NCI-H146 treated with DMSO at 0.1 percent for 48 hours (cell line): Measurements from ENCODE around the gene GRM7.

ENCODE experiments used
- DNase-seq: peaks from one replicate; lab custom pipeline; 2025; ENCODE audit not compliant: unreplicated experiment; lab: John Stamatoyannopoulos, UW

Gene GRM7

DNA sequence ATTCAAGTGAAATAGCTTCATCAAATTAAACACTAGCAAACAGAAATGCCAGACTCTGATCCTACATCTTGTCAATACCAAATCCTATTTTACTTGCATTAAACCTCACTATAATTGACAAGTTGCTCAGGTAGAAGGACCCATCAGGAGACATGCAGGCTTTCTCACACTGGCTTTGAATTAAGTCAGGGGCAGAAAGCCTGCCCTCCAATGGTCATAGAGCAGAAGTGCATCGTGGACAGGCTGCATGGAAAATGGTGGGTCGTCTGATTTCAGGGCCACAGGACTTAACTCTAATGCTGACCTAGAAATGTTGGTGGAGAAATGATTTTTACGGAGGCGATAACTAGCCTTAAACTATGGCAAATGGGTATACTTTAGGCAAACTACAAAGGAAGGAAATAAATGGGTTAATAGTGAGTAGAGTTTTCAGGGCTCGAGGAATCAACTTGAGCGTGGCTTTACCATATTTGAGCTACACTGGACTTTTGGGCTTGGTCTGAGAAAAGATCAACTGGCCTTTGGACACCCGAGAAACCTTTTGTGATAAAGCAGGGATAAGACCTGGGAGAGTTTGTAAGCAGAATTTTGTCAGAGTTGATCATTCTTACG lies 283.9 kb downstream of the GRM7 start:
- DNase-seq, result no peak

DNA sequence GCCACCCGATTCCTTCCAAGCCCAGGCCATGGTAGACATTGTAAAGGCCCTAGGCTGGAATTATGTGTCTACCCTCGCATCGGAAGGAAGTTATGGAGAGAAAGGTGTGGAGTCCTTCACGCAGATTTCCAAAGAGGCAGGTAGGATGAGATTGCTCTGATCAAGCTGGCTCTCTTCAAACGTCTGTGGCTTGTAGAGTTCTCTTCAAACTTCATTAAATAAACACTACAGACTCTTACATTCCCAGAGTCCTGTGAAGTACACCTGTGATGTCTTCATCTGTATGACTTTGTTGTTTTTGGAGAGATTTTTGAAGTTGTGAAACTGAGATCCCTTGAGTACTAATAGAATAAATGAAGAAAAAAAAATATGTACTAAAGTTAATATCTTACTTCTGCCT lies 285.6 kb downstream of the GRM7 start:
- DNase-seq, result no peak

DNA sequence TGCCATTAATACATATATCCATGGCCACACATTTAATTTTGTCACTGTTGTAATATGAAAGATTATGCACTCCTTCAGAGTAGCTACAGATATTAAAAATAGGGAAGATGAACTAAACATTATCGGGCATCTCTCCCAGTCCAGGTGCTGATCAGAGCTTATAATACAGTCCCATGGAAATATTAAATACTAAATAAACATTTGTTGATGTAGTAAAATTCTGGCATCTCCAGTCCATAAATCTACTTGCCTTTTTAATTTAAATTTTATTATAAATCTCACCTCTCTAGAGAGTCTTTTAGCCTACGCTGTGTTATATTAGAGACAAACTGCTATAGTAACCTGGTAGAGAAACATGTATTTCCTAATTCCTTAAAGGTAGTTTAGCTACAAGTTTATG lies 297.6 kb downstream of the GRM7 start:
- no peak for DNase-seq

DNA sequence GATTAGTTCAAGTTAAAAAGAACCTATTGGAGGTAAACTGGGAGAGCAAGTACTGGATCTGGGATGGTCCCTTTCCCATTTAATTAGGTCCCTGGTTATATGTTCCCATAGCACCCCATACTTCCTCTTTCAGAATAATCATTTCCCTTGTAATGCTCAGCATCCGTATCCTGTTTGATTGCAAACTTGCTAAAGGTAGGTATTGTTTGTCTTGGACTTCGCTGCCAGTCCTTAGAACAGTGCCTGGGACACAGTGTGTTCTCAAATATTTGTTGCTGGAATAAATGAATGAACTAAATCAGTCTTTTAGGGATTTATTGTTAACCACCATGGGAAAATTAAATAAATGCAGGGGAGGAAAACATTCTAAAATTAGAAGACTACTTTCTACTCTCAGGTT lies 299.8 kb downstream of the GRM7 start:
- DNase-seq, result no peak

DNA sequence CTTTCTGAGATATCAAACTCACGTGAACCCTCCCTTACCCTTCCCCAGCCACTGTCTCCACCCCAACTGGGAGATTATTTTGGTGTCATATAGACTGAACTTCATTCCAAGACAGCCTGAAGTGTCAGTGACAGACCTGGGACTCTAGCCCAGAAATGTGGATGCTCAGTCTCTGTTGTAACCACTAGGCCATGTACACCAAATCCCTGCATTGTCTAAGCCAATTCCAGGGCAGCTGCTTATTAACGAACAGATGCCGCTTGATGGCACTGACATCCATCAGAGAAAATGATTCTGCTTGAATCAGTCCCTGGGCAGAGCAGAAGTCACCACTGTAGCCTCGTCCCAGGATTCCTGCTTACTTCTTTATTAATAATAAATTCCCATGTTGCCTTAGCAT lies 305.5 kb downstream of the GRM7 start:
- DNase-seq, result no peak

DNA sequence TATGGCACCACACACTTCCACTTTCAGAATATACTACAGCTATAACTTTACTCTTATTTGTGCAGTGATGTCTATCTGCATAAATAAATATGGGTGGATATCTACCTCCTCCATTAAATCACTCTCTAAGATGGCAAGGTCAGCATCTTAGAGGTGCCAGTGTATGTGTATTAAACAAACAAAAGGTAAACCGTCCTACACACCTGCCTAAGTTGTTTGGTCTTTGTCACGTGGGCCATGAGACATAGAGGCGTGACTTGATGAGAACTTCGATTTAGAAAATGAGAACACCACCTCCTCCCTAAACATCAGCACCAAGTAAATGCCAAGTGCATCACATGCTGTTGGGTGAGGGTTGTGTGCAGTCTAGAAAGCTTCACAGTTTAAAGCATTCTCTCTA lies 310.6 kb downstream of the GRM7 start:
- no peak for DNase-seq

DNA sequence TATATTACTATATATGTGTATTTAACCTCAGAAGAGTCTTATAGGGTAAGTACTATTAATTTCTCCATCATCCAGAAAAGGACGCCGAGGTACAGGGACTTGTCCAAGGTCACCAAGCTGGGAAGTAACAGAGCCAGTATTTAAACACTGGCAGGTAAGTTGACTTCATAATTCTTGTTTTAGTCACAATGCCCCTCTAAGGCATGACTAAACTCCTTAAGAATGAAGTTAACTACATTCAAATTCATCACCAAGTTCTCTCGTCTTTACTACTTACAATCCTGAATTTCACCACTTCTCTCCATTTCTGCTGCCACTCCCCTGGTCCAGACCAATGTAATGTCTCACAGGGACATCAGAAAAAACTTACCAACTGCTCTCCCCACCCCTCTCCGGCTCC lies 312.1 kb downstream of the GRM7 start:
- no peak for DNase-seq

DNA sequence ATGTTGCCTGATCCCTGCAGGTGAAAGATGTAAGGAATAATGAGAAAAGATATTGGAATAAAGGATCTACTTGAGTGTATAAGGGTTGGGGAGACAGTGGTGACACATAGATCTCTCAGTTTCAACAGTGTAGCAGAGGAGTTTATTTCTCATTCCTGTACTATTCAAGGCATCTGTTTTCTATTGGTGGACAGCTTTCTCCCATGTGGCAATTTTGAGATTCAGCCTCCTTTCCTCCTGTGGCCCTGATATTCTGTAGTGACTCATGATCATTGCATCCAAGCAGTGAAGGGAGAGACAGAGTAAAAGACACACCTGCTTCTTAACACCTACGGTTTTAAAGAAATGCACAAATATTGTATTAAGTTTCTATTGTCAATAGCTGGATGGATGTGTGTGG lies 327.6 kb downstream of the GRM7 start:
- DNase-seq, result no peak

DNA sequence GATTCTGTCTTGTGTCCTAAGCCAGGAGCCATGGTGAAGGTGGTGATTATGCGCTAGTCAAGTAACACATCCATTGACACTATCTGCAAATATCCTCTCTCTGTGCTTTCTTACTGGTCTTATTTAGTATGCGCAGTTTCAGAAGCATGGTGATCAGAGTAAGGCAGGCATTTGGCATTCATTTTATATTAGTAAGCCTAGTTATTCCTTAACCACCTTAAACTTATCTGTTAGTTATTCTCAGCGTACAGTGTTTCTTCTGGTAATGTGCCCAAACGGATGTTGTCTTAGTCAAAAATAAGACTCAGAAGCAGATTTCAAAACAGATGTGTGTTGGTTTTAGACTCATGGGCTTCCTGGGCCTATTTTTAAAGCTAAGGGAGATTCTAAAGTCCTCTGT lies 329.2 kb downstream of the GRM7 start:
- DNase-seq, result no peak

DNA sequence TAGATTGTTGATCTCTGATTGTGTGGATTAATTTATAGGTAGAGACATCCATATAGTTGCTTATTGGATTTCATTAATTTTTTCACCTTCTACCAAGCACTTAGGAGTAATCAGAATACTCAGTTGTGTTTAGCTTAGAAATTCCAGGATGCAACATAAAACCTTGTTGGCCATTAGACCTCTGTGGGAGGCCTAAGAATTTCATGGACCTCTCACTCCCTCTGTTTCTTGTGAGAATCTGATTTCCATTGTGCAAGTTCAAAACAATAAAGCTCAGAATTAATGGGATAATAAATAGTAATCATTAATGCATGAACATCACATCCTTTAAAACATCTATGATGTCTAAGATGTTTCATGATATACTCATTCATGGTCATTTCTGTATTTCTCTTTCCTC lies 332.4 kb downstream of the GRM7 start:
- DNase-seq, result no peak

DNA sequence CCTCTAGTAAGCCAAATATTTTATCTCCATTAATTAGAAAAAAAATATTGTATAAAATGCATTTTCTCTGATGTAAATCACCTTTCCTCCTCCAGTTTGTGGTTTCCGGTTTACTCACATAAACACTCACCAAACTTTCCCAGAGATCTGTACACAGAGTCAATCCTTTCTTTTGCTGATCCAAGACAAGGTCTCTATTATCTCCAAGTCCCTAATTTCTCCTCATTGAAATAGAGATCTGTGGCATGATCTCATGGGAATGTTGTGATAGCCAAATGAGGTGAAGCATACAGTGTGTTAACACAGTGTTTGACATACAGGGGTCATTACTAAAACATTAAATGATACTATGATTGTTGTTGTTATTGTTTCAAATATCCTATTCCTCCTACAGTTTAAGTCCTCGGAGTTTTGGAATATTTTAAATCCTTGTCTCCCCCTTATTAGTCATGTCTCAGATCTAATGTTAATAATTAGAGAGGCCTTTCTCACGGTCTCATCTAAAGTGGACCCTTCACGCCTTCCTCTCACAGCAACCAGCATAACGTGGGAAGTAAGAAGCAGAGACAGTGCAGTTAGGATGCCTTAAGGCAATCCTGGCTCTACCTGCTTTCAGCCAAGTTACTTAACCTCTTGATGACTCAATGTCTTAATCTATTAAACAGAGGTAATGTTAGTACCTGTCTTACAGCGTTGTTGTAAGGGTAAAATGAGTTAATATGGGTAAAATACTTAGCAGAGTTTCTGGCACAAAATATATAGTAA lies 333.3 kb downstream of the GRM7 start:
- no peak for DNase-seq

DNA sequence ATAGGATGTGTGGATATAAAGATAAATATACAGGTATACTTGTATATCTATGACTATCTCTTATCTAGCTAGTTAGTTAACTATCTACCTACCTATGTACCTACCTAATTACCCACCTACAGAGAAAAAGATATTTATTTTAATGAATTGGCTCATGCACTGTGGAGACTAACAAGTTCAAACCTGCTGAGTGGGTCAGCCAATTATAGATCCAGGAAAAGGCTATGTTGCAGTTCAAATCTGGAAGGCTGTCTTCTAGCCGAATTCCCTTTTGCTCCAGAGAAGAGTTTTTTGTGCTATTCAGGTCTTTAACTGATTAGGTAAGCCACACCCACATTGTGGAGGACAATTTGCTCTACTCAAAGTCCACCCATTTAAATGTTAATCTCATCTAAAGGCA lies 335.0 kb downstream of the GRM7 start:
- no peak for DNase-seq

DNA sequence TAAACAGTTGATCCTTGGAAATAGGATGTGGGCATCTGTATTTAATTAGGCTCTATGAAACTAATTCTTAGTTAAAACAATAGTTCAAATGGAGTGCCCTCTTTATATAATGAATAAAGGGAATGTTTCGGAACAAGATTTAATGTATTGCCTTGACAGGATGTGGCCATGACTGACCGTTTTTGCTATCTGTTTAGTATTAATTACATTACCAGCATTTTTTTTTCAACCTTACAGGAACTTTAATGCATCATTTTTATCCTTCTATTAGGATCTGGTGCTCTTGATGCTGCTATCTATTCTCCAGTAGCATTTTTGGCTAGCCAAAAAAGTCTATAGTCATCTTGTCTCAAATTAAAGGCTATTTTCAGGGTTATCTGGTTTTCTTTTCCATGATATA lies 340.9 kb downstream of the GRM7 start:
- DNase-seq, result no peak

DNA sequence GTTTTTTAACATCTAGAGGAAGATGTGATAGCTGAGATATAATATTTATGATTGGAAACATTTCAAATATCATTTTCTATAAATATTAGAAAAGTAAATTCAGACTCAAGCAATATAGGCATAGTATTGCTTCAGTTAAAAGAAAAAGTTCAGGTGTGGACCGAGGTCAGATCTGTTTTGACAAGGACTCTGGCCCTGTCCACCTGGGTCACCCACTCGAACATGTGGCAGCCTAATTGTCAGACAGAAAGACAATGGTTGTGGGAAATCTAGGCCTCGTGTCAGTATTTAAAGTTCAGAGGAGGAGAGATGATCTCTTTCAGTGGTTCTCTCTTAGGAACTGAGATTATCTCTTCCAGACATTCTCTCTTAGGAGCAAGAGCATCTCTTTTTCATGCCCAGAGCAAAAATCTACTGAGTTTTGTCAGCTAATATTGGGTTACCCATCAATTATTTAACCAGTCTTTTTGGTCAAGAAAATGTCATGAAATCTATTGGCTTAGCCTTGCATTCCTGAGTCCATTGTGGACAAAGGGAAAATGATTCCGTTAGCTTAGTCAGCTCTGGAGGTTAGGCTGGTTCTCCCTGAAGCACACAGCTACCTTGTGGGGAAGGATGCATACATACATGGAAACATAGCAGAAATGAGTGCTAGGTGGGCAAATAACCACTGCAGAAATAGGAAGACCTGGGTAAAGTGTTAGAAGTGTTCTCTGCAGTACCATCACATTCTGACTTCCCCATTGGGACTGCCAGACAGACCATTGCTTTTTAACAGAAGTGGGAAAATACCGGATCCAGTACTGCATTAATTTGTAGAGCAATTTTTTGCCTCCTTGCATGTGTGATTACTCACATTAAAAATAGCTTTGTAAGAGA lies 343.3 kb downstream of the GRM7 start:
- no peak for DNase-seq

DNA sequence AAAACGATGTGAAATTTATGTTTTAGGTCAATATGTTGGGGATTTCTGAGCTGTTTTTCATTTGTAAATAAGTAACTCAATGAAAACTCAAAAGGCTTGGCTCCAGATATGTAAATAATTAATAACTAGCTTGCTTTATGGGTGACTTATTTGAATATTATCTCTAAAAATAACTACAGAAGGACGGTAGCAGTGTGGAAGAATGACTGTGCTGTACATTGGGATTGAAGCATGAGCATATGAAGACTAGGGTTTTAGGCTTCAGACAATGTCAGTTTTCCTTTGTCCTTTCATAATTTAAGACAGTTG lies 343.9 kb downstream of the GRM7 start:
- no peak for DNase-seq

DNA sequence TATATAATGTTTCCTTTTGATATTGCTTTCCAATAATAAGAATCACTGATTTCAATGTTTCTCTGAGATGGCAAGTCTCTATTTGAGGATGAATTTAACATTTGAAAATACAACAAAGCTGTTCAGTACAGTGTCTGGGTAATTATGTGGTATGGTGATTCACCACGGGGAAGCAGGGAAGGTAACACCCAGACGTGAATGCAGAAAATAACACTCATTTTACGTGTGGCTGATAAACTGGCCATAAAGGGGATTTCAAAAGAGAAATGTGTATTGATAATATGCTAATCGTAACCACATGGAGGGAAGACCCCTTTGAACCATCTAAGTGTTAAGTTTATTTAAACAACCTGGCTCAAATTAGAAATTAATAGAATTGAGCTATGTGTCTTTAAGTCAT lies 344.6 kb downstream of the GRM7 start:
- DNase-seq, result no peak

DNA sequence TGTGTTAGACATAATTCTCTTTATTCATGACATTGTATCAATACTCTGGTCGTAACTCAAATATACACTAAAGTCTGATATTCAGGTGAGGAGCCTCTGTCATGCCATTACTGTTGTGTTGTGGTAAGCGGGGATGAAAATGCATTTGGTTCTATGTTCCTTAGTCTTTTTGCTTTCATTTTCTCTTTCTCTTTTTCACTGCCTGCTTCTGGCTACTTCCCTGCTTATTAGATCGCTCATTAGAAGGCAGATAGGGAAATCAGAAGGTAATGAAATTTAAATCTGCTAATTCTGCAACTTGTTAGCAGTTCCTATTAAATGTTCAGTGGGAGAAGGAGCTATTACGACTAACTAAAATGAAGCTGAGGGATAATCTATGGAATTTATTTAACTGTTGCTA lies 345.0 kb downstream of the GRM7 start:
- no peak for DNase-seq

DNA sequence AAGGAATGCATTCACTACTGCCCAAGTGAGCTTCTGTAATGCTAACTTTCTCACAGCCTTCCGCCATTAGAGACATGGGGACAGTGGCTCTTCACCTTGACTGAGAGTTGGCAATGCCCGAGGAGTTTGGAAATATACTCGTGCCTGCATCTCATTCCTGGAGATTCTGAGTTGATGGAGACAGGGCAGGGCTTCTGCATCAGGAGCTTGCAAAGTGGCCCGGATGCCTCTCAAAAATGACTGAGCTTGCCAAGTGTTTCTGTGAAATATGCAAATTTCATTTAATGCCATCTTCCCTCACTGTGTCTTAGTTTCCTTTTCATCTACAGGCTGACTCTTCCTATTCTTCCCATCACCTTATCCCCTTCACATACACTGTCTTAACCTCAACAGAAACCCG lies 346.2 kb downstream of the GRM7 start:
- DNase-seq, result no peak

DNA sequence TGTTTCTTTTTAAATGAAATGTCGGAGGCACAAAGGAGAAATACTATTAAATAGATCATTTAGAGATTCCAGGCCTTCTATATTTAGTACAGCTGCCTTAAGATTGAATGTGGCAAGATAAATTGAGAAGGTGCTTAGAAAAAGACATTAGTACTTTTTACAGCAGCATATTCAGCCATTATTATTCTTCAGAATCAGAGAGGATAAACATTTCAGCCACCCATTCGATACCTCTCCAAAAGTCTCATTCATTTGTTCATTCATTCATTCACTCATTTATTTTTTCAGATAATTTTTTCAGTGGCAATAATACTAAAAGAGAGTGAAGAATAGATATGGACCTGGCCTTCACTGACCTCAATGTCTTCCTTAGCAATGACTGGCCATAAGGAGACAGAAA lies 347.0 kb downstream of the GRM7 start:
- no peak for DNase-seq

DNA sequence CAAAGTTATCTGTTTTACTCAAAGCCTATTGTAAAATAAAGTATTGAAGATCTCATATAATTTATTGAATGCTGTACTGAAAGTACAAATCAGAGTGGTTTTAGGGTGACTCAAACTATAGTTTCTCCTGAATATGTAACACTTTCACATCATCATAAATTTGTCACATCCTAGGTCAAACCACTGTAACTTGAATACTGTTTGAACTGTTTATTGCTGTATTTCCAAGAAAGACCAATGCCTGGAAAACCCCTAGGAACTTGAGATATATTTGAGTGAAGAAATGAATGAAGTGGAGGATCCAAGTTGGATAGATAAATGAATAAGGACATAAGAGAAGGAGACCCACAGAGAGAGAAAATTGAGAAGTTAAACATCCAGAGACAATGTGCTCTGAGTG lies 348.2 kb downstream of the GRM7 start:
- DNase-seq, result no peak

DNA sequence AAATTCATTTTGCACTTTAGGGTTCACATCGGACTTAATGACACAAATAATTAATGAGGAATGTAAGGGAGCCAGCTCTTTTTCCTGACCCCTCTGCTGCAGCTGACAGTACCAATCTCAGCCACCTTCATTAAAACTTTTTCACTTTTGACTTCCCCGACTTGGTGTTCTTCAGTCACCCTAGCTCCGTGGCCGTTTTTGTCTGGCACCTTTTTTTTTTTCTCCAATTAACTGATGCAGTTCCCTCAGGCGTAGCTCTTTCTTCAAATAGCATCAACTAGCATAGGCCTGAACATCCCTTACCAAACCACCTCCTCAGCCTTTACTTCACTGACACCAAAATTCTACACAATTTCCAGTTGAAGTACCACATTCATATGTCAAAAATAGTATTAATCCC lies 350.8 kb downstream of the GRM7 start:
- no peak for DNase-seq

DNA sequence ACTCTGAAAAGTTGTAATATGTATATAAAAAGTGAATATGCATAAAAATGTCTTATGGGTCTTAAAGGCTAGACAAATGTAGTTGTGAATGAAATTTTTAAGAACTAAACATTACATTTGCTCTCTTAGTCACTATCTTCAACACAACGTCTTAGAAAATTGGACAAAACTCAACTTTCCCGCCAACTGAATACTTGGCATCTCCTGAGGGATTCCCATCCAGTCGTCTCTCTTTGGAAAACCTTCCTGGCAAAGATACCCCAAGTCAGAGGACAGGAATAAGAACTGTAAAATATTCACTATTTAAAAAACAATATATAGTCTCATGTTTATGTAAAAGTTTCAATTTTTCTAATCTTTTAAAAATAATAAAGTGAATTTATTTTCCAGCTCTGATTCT lies 354.8 kb downstream of the GRM7 start:
- DNase-seq, result no peak
